NCI-H774 (cell line): ENCODE results near the gene CXorf49B.

ENCODE experiments used
- DNase-seq: peaks from one replicate; lab custom pipeline; 2025; lab: John Stamatoyannopoulos, UW

Gene CXorf49B

GRCh38 chrX:71815906-71816156, 52.7 kb downstream of the CXorf49B start:
- DNase-seq, result no peak
